HG02885 (cell line): Measurements from ENCODE around the gene NRP2.

Experiments
- ATAC-seq: cut with Tn5 transposase; IDR thresholded peaks from one replicate; pipeline ENCODE4 v1.9.1; 2021; ENCODE audit warnings: mild to moderate bottlenecking; ENCODE audit not compliant: unreplicated experiment, poor library complexity

NRP2 gene

DNA sequence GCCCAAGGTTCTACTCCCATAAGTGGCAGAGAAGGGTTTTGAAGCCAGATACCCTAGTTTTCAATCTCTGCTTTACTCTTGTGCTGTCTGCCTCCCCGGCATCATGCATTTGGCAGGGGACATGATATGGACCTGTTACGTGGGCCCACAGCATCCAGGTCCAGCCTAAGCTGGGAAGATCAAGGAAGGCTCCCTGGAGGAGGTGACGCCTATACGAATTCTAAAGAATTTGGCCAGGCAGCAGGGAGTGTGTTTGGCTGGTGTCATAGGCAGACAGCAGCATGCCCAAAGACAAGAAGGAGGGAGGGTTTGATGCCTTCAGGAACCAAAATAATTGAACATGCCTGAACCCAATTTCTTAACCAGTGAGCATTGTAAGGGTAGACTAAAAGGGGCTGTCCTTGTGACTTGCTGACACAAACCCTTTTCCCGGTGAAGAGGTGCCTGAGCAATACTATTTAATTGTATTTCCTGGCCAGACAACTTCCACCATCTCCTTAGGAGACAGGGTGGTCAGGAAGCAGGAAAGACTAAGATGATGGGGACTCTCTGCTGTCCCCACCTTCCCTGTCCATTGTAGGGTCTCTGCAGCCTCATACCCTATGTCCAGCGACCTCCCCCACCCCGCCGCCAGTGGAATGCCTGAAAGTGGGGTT, 21.3 kb downstream of the NRP2 start:
- ATAC-seq, result no peak

DNA sequence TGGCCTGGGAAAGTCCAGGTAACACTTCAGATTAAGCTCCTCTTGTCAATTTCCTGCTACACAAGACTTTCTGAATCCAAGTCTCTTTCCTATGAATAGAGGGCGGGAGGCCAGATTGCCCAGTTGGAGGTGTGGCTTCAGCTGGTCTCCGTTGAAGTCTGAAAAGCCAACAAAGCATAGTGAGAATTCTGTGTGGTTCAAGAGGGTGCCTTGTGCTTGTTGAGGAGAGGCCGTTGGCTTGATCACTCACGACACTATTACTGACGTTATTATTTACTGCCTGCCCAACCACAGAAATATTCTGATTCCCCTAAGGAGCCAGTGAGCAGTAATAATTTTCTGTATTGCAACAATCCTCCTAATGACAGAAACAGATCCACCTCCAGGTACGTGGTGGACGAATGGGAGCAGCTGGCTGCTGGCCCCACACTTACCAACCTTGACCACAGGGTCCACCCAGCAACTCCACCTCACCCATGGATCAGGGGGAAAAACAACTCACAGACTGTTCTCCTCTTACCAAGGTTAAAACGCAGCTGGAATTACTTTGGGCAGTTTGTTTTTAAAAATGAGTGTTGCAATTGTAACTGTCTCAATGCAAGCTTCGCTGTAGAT, 21.9 kb downstream of the NRP2 start:
- no peak for ATAC-seq

DNA sequence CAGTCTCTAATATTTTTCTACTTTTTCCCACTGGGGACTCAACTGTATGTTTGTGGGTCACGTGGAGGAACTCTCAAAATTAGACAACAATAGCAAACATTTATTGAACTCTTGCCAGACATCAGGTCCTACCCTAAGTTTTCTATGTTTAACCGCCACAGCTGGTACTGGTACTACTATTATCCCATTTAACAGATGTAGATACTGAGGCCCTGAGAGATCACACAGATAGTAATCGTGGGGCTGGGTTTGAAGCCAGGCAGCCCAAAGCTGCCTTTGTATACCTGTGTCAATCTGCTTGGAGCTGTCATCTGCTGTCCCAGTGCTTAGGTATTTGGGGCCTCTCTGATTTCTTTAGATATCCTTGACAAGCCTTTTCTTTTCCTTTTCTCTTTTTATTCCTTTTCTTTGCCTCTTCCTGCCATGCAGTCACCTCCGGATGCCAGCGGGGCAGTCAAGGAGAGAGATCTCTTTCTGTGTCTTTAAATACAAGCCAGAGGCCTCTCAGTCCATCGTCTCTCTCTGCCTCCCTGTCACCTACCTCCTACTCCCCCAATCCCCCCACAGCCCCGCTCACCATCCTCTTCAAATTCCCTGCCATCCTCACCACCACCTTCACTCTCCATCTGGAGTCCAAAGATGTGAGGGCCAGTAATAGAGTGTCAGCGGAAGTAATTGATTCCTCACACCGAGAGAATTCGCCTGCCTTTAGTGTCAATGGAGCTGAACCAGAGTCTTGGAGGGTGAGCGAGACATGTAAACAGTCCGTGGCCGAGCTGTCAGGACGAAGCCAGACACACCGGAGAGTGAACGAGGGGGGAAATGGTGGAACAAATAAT, 23.4 kb downstream of the NRP2 start:
- ATAC-seq, result no peak

DNA sequence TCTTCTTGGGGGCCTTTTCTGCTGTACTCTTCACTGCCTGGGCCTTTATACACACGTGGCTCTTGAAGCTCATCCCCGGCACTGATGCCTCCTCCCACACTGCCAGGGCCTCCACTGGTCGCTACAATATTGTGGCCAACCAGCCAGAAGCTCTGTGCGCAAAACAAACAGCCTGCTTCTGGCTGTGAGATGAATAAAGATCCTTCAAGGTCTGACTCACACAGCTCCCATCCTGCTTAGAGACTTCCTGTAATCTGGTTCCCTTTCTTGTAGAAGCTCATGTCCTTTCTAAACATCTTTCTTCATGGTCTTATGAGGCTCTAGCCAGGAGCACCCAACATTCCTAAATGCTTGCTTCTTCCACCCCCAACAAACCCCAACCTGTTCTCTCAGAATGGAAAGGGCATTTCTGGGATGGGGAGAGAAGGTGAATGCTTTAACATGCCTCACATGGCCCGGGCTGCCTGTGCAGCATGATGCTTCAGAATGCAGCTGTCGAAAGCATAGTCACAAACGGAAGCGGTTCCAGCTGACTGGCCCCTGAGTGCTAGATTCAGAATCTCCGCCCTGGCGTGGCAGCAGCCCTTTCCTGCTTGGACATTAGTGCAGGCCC, 24.6 kb downstream of the NRP2 start:
- ATAC-seq, result peak; percentile 96

DNA sequence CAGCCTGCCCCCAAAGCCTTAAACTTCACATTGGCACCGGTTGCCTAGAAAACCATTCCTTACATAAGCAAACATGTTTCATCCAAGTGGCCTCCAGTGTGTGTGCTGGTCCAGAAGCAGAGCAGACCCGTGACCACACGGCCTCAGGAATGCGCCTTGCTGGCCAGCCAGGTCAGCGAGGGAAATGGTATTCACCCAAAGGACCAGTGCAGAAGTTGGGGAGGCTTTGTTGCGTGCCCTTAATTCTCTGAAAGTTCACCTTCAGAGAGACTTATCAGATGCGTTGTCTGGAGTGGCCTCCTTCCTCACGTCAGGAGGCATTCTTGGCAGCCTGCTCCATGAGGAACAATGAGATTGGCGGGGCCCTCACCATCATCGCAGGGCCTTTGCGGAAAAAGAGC, 25.9 kb downstream of the NRP2 start:
- no peak for ATAC-seq

DNA sequence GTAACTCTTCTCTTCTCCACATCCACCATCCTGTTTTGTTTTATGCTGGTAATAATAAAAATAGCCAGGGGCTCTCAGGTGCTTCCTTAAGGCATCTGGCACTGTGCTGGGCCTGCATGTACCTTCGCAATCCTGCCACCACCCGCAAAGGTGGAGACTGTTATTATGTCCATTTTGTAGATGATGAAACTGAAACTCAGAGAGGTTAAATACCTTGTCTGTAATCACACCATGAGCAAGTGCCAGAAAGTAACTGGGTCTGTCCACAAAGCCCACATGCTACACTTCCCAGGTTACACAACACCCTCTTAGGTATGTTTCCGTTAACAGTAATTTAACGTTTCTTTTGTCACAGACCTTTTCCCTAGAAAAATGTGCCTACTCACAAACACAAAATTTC, 27.0 kb downstream of the NRP2 start:
- ATAC-seq, result no peak

DNA sequence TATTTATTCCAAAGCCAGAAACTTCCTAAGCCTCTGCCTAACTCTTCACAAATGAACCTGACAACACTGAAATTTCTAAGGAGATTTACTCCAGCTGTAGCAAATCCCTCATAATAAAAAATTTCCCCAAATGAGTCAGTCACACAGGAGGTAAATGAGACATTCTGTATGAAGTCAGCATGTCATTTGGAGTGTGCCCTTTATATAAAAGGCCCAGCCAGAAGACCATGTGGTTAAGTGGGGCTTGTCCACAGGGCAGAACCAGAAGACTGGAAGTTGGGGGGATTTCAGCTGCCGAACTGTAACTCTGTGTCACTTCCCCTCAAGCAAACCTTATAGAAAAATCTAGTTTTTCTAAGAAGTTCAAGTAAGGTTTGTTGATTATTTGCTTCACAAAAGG, 30.2 kb downstream of the NRP2 start:
- ATAC-seq, result no peak

DNA sequence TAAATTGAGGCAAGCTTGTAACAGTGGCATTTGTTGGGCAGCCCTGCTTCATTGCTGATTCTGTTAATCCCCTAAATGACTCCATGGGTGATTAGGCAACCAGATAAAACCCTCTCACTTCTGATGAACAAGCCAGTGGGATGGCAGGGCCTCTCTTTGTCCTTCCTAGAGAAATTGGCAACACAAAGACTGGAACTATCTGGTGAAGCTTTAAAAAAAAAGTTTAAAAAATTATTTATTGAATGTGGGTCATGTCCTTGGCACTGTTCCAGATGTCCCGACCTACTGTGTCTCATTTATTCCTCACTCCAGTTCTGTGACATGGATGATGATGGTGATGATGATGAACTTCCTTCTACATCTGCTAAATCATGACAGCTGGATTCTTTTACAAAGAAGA, 30.8 kb downstream of the NRP2 start:
- no peak for ATAC-seq

DNA sequence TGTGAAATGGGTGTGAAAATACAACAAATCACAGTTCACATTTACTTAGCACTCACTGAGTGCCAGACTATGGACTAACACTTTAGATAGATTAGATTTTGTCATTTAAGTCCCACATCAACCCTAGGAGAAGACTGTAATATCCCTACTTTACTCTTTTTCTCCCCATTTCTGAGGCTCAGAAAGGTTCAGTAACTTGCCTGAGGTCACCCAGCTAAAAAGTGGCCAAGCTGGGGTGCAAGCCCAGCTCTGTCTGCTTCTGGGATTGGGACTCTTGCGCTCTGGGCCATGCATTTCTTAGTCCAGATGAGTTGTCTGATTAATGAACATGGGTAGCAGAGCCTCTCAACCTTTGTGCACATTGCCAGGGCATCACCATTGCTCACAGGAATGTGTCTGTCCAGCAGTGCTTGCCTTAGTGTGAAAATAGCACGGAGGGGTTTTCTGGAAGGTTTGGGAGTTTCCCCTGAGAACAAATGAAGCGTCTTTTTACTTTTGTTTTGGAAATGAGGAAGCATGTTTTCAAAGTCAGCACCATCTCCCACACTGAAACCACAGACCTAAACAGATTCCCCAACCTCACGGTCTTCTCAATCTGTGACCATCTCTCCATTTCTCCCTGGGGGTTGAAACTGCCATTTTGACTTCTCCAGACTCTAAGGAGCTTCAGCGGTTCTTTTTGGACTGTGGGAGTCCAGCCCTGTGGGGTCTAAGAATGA, 31.9 kb downstream of the NRP2 start:
- peak; percentile 71 for ATAC-seq

DNA sequence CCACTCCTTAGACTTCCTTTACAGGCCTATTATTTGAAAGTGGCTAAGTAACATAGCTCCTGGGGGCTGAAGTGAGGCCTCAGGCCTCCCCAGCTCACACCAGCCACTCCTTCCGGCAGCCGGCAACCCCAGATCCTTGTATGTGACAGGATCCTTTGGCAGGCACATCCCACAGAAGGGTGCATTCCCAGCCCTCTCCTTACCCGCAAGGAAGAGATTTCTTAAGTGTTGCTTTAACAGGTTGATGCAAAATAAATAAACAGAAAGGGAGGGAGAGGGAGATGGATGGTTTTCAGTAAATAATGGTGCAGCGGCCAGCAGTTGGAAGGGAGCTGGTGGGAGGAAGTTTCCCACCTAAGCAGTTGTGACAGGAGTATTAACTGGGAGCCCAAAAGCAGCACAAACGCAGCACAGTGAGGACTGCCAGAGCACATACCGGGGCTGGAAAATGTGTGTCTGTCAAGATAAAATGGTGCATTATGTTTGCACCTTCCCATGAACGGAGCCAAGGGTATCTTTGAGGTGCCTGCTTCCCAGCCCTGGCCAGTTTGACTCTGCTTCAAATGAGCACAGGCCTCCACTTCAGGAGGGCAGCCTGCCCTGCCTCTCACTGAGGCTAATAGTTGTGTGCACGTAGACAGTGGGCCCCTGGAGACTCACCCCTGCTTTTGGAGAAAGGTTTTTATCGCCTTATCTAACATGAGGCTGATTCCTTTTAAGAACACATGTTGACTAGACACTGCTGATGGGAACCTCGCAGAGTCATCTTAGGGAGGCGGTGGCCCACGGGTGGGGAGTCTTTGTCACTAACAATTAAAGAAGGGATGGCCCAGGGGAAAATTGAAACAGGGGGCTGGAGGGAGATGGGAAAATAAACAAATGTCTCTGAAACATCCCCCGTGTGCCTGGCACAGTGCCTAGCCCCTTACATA, 32.8 kb downstream of the NRP2 start:
- no peak for ATAC-seq

DNA sequence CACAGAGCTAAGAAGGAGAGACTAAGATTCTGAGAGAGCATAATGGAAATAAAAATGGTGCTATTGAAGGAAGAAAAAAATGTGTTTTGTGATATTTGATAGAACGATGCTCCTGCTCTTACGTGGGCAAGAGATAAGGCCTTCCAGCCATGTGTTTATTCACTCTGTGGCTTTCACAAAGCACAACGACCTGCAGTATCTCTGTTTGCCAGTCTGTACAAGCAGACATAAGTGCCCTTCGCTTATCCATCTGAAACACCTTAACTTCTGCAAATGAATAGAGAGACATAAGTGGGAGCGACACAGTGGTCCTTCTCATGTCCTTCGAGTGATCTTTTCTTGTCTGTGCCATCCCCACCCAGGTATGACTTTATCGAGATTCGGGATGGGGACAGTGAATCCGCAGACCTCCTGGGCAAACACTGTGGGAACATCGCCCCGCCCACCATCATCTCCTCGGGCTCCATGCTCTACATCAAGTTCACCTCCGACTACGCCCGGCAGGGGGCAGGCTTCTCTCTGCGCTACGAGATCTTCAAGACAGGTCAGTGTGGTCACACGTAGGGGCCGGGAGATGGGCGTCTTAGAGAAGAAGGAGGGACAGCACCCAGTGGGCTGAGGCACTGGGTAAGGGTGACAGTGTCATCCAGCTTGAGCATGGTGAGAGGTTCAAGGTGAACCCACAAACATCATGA, 33.7 kb downstream of the NRP2 start:
- ATAC-seq, result no peak

DNA sequence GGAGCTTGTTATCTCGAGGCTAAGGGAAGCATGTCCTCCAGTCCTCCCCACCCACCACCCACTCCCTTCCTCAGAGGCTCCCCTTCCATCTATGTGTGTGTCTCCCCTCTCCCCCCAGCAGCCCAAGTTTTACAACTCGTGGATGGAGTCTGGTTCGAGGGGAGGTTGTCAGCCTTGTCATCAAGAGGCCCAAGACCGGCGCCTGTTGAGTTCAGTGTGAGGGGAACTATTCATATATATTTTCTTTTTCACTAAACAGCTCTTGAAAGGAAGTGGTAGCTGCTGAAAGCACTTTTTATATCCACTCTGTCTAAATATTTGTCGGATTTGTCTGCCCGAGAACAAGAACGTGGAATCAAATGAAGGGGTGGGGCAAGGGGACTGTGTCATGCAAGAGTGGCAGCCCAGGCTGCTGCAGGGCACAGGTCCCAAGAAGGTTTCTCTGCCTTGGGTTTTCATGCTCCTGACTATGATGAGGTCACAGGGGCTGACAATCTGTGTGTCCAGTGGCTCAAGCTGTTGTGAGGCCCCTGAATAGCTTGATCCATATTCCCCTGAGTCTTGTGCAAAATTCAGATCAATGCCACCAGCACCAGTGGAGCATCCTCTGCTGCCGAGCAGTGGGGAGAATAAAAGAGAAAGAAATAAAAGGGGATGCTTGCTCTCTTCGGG, 35.0 kb downstream of the NRP2 start:
- no peak for ATAC-seq

DNA sequence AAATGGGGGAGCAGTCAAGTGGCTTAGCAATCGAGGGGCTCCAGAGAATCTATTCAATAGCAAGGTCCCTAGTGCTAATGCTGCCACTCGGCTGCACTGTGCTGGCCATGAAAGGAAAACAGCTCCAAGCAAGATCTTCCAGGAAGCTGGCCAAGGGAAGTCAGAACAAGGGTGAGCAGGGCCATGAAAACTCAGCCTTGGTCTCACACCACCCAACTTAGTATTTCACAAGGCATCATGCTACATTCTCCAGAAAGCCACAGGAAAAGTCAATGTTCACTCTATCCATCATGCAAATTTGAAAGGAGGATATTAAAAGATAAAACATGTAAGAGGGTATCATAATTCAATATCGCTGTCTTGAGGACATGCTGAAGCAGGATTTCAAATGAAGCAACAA, 35.7 kb downstream of the NRP2 start:
- no peak for ATAC-seq

DNA sequence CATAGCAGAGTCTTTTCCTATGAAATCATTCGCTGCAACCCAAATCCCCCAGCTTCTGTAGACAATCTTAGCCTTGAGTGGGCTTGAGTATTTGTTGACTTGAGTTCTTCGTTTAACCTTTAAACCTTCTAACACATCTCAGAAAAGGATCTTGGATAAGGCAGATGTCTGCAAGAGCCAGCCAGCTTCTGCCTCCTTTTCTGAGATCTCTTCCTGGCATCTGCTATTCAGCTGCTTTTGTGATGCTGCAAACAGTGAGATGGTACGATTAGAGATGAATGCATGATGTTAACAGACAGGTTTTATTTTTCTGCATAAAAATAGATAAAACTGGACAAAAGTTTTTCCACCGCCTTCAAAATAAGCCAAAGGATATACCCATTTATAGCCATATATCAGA, 37.5 kb downstream of the NRP2 start:
- no peak for ATAC-seq

DNA sequence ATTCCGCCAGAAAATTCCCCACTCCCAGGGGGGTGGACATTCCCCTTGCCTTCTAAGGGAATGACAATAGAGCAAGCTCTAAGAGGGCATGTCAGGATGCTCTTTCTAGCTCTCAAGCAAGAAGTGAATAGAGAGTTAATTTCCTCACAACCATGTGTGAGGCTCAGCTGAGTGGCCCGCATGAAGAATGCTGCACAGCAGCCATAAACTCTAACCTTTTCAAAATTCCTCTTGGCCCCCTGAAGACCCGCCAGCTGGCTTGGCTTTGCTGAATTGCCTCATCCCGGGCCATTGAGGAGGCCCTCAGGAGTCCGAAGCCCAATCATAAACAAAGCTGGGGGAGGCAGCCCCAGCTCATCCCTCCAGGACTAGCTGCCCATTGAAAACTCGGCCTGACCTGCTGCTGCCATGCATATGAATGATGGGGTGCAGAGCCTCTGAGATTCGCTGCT, 38.2 kb downstream of the NRP2 start:
- ATAC-seq, result no peak

DNA sequence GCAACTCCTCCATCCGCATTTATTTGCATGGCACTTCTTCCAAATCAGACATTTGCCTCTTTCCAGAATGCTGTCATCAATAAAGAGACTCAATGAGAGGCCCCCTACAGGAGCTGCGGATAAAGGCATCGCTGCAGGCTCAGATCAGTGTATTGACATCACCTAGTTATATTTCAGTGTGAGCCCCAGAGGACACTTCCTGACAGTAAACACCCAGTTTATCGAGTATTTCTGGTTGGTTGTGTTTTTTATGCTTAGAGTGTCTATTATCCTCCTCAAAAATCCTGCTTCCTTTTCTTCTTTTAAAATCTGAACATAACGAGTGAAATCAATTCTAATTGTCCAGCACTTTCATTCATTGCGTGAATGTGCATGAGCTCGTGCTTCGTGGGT, 38.8 kb downstream of the NRP2 start:
- ATAC-seq, result no peak

DNA sequence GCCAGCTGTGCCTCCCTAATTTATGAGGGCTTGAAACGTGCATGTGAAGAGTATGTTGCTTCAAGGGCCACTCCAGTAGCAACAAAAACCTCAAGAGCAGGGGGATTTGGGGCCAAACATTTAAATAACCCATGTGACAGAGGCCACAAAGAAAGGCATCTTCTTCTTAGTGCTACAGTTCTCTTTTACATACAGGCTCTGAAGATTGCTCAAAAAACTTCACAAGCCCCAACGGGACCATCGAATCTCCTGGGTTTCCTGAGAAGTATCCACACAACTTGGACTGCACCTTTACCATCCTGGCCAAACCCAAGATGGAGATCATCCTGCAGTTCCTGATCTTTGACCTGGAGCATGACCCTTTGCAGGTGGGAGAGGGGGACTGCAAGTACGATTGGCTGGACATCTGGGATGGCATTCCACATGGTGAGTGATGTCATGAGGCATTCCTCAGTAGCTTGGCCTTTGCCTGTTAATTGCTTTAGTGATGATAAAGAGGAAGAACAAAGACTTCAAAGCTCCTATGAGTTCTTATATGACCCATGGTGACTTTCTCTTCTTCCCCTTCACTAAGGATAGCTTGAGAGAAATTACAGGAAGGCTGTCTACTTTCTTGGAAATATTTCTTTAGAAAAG, 40.1 kb downstream of the NRP2 start:
- ATAC-seq, result no peak

DNA sequence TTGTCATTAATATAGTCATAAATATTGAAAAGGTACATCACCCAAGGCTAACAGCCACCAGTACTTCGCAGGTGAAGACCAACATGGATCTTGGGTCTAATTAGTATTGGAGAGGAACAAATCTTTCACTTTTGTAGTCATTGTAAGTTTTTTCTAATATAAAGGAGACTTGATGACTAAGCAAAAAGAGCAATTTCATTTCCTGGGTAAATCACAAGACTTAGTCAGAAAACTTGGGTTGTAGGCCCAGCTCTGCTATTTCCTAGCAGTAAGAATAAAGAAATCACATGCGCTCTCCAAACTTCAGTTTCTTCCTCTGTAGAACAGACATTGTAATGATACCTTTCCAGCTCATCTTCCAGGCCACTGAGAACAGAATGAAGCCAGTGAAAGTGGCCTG, 40.9 kb downstream of the NRP2 start:
- no peak for ATAC-seq
